Fibroblast of lung (primary cell): ENCODE measurements around the gene PCSK5.

Experiments
- EZH2 ChIP-seq: IDR thresholded peaks from 2 replicates; pipeline ENCODE4 v1.5.1; 2012; ENCODE audit warnings: low read length, control low read depth, mild to moderate bottlenecking; ENCODE audit errors: missing control alignments
- TF ChIP-seq, protein P1 (sequence below), 2 donors: IDR thresholded peaks in 1 of 2; conservative IDR thresholded peaks in 1 of 2; 1 replicate in 1 of 2; 2 replicates in 1 of 2; pipeline ENCODE4 v1.5.1; 2011 to 2012; ENCODE audit warnings: low read length in 2 of 2, control low read depth in 1 of 2, inconsistent platforms in 1 of 2, low read depth in 1 of 2, mild to moderate bottlenecking in 1 of 2

DNA sequence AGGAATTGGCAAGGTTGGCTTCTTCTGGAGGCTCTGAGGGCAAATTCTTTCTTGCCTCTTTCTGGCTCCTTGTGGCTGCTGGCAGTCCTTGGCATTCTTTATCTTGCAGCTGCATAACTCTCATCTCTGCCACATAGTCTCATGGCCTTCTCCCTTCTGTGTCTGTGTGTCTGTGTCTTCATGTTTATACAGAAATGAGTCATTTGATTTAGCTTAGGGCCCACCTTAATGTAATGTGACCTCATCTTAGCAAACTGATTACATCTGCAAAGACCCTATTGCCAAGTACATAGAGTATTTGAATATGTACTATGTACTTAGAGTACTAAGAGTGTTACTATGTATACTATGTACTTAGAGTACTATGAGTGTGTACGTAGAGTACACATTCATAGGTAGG is 381.3 kb downstream of the PCSK5 start:
- TF ChIP-seq, protein P1, sequence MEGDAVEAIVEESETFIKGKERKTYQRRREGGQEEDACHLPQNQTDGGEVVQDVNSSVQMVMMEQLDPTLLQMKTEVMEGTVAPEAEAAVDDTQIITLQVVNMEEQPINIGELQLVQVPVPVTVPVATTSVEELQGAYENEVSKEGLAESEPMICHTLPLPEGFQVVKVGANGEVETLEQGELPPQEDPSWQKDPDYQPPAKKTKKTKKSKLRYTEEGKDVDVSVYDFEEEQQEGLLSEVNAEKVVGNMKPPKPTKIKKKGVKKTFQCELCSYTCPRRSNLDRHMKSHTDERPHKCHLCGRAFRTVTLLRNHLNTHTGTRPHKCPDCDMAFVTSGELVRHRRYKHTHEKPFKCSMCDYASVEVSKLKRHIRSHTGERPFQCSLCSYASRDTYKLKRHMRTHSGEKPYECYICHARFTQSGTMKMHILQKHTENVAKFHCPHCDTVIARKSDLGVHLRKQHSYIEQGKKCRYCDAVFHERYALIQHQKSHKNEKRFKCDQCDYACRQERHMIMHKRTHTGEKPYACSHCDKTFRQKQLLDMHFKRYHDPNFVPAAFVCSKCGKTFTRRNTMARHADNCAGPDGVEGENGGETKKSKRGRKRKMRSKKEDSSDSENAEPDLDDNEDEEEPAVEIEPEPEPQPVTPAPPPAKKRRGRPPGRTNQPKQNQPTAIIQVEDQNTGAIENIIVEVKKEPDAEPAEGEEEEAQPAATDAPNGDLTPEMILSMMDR (conservative IDR thresholded peaks at IDR 0.05 in 1 of 2, IDR thresholded peaks at IDR 0.05 in 1 of 2; ENCODE audit: low read depth in 1 of 2, low read length in 2 of 2) = no peak
- TF ChIP-seq EZH2 = no peak
